GM13977 (cell line): ENCODE results near the gene RTL1.
A peak's percentile ranks its signal among the peaks of the same experiment; 100 is the strongest.

Experiments used
- DNase-seq: peaks from one replicate; pipeline ENCODE4 v3.0.0; 2012; ENCODE audit warnings: low spot score
- CTCF ChIP-seq: IDR thresholded peaks from 2 replicates; pipeline ENCODE4 v1.5.1; 2012; ENCODE audit warnings: mild to moderate bottlenecking, control low read depth; ENCODE audit not compliant: insufficient read depth; ENCODE audit errors: extremely low read depth, missing control alignments
- in situ Hi-C: fragments of 300-500 bp; cut with MboI; formaldehyde crosslinking; loops from one replicate; pipeline ENCODE4 v1.12.0; 2022; ENCODE audit warnings: low sequenced_read_pairs, low pct_unique_long_range_greater_than_20kb, mixed read lengths, inconsistent platforms; ENCODE audit not compliant: unreplicated experiment

Gene RTL1

GRCh38 chr14:100899884-100900771 is 3.4 kb downstream of the RTL1 start:
- DNase-seq, result peak; percentile 14
- TF ChIP-seq CTCF, result no peak
- in situ Hi-C loops, result no loop called here

GRCh38 chr14:100898935-100899883 is 4.3 kb downstream of the RTL1 start:
- in situ Hi-C loops, result no loop called here
- DNase-seq, result no peak
- TF ChIP-seq CTCF, result no peak

- TF ChIP-seq CTCF, result no peak
- in situ Hi-C loops, result no loop called here
- no peak for DNase-seq
Measured at GRCh38 chr14:100898465-100898864, 5.1 kb downstream of the RTL1 start.

GRCh38 chr14:100896369-100897060 is 7.0 kb downstream of the RTL1 start:
- TF ChIP-seq CTCF, result no peak
- in situ Hi-C loops, result no loop called here
- DNase-seq, result no peak

GRCh38 chr14:100895411-100895810 is 8.1 kb downstream of the RTL1 start:
- in situ Hi-C loops, result no loop called here
- DNase-seq, result no peak
- no peak for TF ChIP-seq CTCF

- in situ Hi-C loops, result no loop called here
- DNase-seq, result no peak
- no peak for TF ChIP-seq CTCF
Measured at GRCh38 chr14:100894416-100894815, 9.1 kb downstream of the RTL1 start.
